Colonic mucosa (tissue), 4 donors: Measurements from ENCODE around the gene PPL. TPM values are rescaled to one million over a fixed set of nuclear protein-coding genes. Genes with fewer than 3 reads are reported as not detected.

Source experiments
- DNase-seq: peaks from one replicate; pipeline ENCODE4 v3.0.0-alpha.2; 2020
- H3K27ac ChIP-seq: fragments of 200-600 bp; one replicate; pipeline ENCODE4 v1.8.0; 2021
- H3K27me3 ChIP-seq: fragments of 200-600 bp; one replicate; pipeline ENCODE4 v1.8.0; 2021
- H3K36me3 ChIP-seq: fragments of 200-600 bp; one replicate; pipeline ENCODE4 v1.8.0; 2021
- H3K4me1 ChIP-seq: fragments of 200-600 bp; one replicate; pipeline ENCODE4 v1.8.0; 2021; ENCODE audit warnings: mild to moderate bottlenecking
- H3K4me3 ChIP-seq: fragments of 200-600 bp; one replicate; pipeline ENCODE4 v1.8.0; 2021
- H3K9ac ChIP-seq, 2 donors: one replicate each; pipeline ENCODE4 v1.7.0; 2013; ENCODE audit warnings: control low read depth in 2 of 2, low read depth in 2 of 2, low read length in 2 of 2
- H3K9me3 ChIP-seq: fragments of 200-600 bp; one replicate; pipeline ENCODE4 v1.8.0; 2021
- intact Hi-C: fragments of 100-400 bp; cut with DNase I; formaldehyde crosslinking; loops from one replicate; pipeline ENCODE4 v1.14.1; 2022
- total RNA-seq, 2 donors: library from RNA; stranded (reverse); fragmentation: NEBNext Ultra II Directional in 1 of 2; extraction: Animal tissue kit (Norgen Biotek cat#: 25700) in 1 of 2; gene quantifications; one replicate each; pipeline ENCODE4 v1.2.1, GENCODE V29; 2021
- TF ChIP-seq, protein P1 (sequence below): fragments of 200-600 bp; IDR thresholded peaks from one replicate; pipeline ENCODE4 v1.8.0; 2022; ENCODE audit warnings: antibody characterized with exemption, mild to moderate bottlenecking
- donor health status: healthy.
- donor health status: DM: no; HTN: no; CAD: no.
- donor health status: DM: no; HTN: no; CAD: no.

The PPL gene
- total RNA-seq, 2 donors from 2014 or later = 11.5 to 14.1 TPM

DNA sequence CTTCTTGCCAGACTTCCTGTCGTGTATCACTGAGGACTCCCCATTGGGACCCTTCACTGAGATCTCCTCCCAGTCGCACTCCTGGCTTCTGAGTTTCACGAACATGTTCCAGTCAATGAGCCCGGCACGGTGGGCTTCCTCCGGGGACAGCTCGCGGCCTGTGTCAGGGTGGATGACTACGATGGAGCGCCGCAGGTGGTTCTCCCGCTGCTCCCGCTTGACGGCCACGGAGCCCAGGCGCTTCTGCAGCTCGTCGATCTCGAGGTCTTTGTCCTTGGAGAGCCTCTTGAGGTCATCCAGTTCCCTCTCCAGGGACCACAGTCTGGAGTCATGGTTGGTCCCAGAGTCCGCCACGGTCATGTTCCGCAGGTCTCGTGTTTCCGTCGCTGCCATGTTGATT lies 53.4 kb downstream of the PPL start:
- intact Hi-C loops = no loop called here
- H3K4me3 ChIP-seq = no peak overlapping the region
- TF ChIP-seq, protein P1, sequence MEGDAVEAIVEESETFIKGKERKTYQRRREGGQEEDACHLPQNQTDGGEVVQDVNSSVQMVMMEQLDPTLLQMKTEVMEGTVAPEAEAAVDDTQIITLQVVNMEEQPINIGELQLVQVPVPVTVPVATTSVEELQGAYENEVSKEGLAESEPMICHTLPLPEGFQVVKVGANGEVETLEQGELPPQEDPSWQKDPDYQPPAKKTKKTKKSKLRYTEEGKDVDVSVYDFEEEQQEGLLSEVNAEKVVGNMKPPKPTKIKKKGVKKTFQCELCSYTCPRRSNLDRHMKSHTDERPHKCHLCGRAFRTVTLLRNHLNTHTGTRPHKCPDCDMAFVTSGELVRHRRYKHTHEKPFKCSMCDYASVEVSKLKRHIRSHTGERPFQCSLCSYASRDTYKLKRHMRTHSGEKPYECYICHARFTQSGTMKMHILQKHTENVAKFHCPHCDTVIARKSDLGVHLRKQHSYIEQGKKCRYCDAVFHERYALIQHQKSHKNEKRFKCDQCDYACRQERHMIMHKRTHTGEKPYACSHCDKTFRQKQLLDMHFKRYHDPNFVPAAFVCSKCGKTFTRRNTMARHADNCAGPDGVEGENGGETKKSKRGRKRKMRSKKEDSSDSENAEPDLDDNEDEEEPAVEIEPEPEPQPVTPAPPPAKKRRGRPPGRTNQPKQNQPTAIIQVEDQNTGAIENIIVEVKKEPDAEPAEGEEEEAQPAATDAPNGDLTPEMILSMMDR = no peak
- H3K9ac ChIP-seq = no peak overlapping the region
- H3K36me3 ChIP-seq = peaks cover 27% of the 10 kb centered on the region
- H3K4me1 ChIP-seq = no peaks in the 10 kb centered on the region
- H3K27ac ChIP-seq = no peak overlapping the region
- H3K9me3 ChIP-seq = no peaks in the 10 kb centered on the region
- no peak for DNase-seq
- no peaks in the 10 kb centered on the region for H3K27me3 ChIP-seq

DNA sequence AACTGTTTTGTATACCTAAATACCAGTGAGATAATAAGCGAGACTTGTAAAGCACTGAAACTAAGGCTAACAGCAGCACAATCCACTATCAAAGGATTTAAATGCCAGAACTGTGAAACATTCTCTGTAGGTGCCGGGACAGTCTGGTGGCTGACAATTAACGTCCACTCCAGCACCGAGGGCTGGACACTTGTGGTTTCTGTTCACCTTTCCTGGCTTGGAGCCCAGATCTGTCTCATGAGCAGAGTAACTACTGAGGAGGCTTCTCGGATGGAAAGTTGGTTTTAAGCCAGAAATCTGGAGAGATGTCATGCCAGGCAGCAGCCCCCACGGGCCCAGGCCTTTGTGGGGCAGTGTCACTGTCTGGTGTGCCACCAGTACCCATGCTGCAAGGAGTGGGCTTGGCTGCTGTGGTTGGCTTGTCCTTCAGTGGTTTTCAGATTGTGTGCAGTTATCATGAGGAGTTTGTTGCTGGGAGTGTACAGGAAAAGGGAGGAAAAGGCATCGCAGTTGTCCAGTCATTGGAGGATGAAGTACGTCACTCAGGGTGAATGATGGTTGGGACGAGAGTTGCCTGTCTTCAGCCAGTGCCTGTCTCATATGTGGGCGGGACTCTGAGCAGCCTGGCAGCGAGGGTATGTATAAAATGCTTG lies 54.2 kb downstream of the PPL start:
- Histone ChIP-seq H3K36me3 (peaks cover 27% of the 10 kb centered on the region), H3K4me3 (no peak overlapping the region), H3K9me3 (no peaks in the 10 kb centered on the region), H3K27me3 (no peaks in the 10 kb centered on the region), H3K27ac (no peak overlapping the region), H3K4me1 (no peaks in the 10 kb centered on the region), H3K9ac (no peak overlapping the region)
- intact Hi-C loops = no loop called here
- TF ChIP-seq, protein P1 = no peak
- DNase-seq = no peak

DNA sequence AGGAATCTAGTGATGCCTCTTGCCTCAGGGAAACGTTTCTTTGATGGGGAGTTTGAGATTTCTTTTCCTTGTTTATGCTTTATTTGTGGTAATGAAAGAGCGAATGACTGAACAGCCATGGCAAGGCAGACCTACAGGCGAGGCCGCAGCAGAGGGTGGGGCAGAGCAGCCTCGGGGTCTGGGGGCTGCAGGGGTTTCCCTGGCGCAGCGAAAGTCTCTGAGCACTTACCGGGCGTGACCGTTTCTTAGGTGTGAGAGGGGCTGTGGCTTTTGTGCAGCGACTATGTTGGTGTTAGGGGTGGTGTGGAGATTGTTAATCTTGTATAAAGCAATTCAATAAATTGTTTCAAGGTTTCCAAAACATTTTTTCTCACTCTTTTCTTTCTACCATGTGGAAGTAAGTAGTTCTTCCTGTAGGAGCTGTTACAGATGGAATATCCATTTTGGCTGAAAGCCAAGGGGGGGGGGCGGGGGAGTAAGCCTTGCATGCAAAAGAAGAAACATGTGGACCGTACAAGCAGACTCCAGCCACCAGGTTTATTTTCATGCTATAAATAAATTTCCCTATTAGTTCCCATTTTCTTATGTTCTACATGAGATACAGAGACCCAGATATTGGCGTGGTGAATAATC lies 54.8 kb downstream of the PPL start:
- no peak for DNase-seq

DNA sequence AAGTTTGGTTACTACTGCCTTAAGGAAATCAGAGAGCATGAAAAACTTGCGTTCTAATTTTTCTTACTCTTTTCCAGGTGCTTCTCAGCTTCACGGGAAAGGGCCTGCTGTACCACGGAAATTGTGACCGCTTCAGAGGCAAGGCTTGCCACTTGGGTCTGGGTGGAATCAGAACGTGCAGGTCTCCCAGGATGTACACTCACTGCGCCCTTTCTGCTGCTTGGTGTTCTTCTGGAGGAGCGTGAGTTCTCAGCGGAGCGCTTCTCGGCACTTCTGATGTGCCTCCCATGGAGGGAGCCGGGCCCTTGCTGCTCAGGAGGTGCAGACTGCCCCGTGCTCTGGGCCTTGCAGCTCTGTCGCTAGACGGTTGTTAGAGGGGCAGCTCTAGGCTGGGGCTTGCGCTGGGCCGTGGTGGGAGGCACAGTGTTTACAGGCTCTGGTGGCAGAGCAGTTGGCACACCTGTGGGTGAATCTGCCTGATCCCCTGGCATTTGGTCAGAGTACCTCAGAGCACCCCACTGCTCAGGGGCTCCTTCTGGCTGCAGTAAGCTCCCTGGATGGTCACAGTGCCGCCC lies 56.9 kb downstream of the PPL start:
- intact Hi-C loops = no loop called here
- Histone ChIP-seq H3K4me1 (no peaks in the 10 kb centered on the region), H3K27ac (no peak overlapping the region), H3K9ac (no peak overlapping the region), H3K4me3 (no peak overlapping the region), H3K27me3 (no peaks in the 10 kb centered on the region), H3K36me3 (peaks cover 29% of the 10 kb centered on the region), H3K9me3 (no peaks in the 10 kb centered on the region)
- DNase-seq = no peak
- TF ChIP-seq, protein P1 = no peak

More for the DNA sequence above, 54.8 kb downstream of the PPL start:
- H3K4me1 ChIP-seq = no peaks in the 10 kb centered on the region
- TF ChIP-seq, protein P1 = no peak
- intact Hi-C loops = no loop called here
- no peak overlapping the region for H3K27ac ChIP-seq
- H3K9me3 ChIP-seq = no peaks in the 10 kb centered on the region
- H3K36me3 ChIP-seq = peaks cover 31% of the 10 kb centered on the region
- no peaks in the 10 kb centered on the region for H3K27me3 ChIP-seq
- H3K9ac ChIP-seq = no peak overlapping the region
- H3K4me3 ChIP-seq = no peak overlapping the region

DNA sequence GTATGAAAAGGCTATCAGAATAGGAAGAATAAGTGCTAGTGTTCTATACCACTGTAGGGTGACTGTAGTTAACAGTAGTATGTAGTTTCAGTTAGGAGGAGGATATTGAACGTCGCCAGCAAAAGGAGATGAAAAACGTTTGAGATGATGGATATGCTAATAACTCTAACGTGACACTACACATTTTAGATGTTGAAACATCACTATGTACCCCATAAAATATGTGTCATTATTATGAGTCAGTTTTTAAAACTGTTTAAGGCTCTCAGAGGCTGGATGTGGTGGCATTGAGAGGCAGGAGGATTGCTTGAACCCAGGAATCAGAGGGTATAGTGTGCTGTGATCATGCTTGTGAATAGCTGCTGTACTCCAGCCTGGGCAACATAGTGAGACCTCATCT lies 57.9 kb downstream of the PPL start:
- Histone ChIP-seq H3K27ac (no peak overlapping the region), H3K9ac (no peak overlapping the region), H3K4me1 (no peaks in the 10 kb centered on the region), H3K4me3 (no peak overlapping the region), H3K9me3 (no peaks in the 10 kb centered on the region), H3K36me3 (peaks cover 29% of the 10 kb centered on the region), H3K27me3 (no peaks in the 10 kb centered on the region)
- no peak for DNase-seq
- intact Hi-C loops = no loop called here
- TF ChIP-seq, protein P1 = no peak
